ENCODE data around the gene PLEKHG4.

DNA sequence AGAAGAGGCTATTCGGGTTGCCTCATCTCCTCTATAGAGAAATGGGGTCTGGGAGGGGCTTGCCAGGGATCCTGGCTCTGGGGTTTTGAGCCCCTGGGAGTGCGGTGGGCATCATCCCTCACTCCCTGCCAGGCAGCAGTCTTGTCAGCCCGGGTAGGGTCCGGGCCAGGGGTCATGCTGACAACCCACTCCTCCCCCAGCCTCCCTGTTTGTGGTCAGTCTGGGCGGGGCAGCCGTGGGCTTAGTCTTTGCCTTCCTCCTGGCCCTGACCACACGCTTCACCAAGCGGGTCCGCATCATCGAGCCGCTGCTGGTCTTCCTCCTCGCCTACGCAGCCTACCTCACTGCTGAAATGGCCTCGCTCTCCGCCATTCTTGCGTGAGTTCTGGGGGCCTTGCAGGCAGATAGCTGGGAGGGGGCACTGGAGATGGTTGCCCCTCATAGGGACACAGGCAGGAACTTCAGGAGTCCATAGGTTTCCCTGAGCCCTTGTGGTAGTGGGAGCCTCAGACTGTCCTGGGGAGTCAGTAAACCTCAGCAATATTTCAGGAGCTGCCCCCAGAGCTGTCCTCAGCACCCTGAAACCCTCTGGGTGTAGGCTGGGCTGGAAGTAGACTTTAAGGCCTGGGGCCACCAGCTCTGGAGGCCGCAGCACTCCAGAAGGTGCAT is 23.6 kb upstream of the PLEKHG4 start:
- TF ChIP-seq POLR2A (IDR thresholded peaks at IDR 0.05; ENCODE audit: low read depth, low read length) (no peak), POLR2AphosphoS5 (IDR thresholded peaks at IDR 0.05; ENCODE audit: low read depth, low read length) (no peak), SPI1 (IDR thresholded peaks at IDR 0.05; ENCODE audit: low read depth, low read length) (no peak)

Data from GM12891 (cell line).